GM15510 (cell line): ENCODE data around the gene SDC4.

Experiments
- POLR2A ChIP-seq: IDR thresholded peaks from 3 replicates; pipeline ENCODE4 v1.6.1; 2011; ENCODE audit warnings: borderline replicate concordance; ENCODE audit not compliant: insufficient read length; ENCODE audit errors: extremely low read depth

Gene SDC4

GRCh38 chr20:45370571-45371160, 22.4 kb upstream of the SDC4 start:
- TF ChIP-seq POLR2A = no peak

- no peak for TF ChIP-seq POLR2A
Observed at GRCh38 chr20:45368221-45368980, 20.2 kb upstream of the SDC4 start.

GRCh38 chr20:45367126-45367525, 18.9 kb upstream of the SDC4 start:
- TF ChIP-seq POLR2A = no peak

- TF ChIP-seq POLR2A = no peak
Observed at GRCh38 chr20:45366631-45367030, 18.4 kb upstream of the SDC4 start.

GRCh38 chr20:45366192-45366591, 18.0 kb upstream of the SDC4 start:
- TF ChIP-seq POLR2A = no peak

GRCh38 chr20:45365444-45365970, 17.3 kb upstream of the SDC4 start:
- no peak for TF ChIP-seq POLR2A

GRCh38 chr20:45363611-45364492, 15.6 kb upstream of the SDC4 start:
- no peak for TF ChIP-seq POLR2A

GRCh38 chr20:45362804-45363610, 14.8 kb upstream of the SDC4 start, which contains the start of gene SYS1:
Gene SYS1 (plus strand): TSS chr20:45363156. CDS start chr20:45363532, 376 bp downstream.
- TF ChIP-seq POLR2A = peak; percentile 85

- TF ChIP-seq POLR2A = no peak
Observed at GRCh38 chr20:45361793-45362192, 13.6 kb upstream of the SDC4 start.

- no peak for TF ChIP-seq POLR2A
Observed at GRCh38 chr20:45359406-45360148, 11.4 kb upstream of the SDC4 start.

- TF ChIP-seq POLR2A = no peak
Observed at GRCh38 chr20:45359069-45359405, 10.8 kb upstream of the SDC4 start.

GRCh38 chr20:45358282-45359068, 10.3 kb upstream of the SDC4 start:
- no peak for TF ChIP-seq POLR2A

- no peak for TF ChIP-seq POLR2A
Observed at GRCh38 chr20:45355209-45356084, 7.2 kb upstream of the SDC4 start.
